HepG2 (cell line): ENCODE data around the gene ZNF287. TPM values are rescaled to one million over a fixed set of nuclear protein-coding genes. Genes with fewer than 3 reads are reported as not detected.

Experiments used
- ARNT ChIP-seq: fragments of 450-650 bp; IDR thresholded peaks from 2 replicates; pipeline ENCODE4 v1.6.1; 2017
- ASH2L ChIP-seq: fragments of 300-600, 200-600 bp; sonication (generic); IDR thresholded peaks from 2 replicates; pipeline ENCODE4 v1.7.0; 2017; ENCODE audit warnings: low read depth, mild to moderate bottlenecking, moderate library complexity, mixed read lengths, low read length; ENCODE audit not compliant: insufficient read length
- FLYWCH1 ChIP-seq: sonication (generic); formaldehyde crosslinking; IDR thresholded peaks from 2 replicates; pipeline ENCODE4 v1.8.1; 2023; ENCODE audit warnings: mild to moderate bottlenecking, missing genetic modification reagents
- GABPA ChIP-seq, 2 experiments: IDR thresholded peaks; 2 replicates each; pipeline ENCODE4 v1.6.1; 2011 to 2016; ENCODE audit warnings: low read depth in 2 of 2, low read length in 1 of 2, missing biosample characterization in 1 of 2, missing genetic modification characterization in 1 of 2
- IRX3 ChIP-seq: sonication (generic); formaldehyde crosslinking; IDR thresholded peaks from 2 replicates; pipeline ENCODE4 v1.8.1; 2023; ENCODE audit warnings: mild to moderate bottlenecking, low read depth, missing genetic modification reagents, borderline replicate concordance
- JUNB ChIP-seq: sonication (generic); formaldehyde crosslinking; IDR thresholded peaks from 2 replicates; pipeline ENCODE4 v1.8.0; 2022; ENCODE audit warnings: missing genetic modification reagents, mild to moderate bottlenecking, borderline replicate concordance
- NONO ChIP-seq, 2 experiments: fragments of 450-650 bp in 1 of 2; sonication (generic) in 1 of 2; formaldehyde crosslinking in 1 of 2; IDR thresholded peaks in 1 of 2; conservative IDR thresholded peaks in 1 of 2; 2 replicates each; pipeline versions ENCODE4 v1.6.1 to v1.8.0; 2017 to 2022; ENCODE audit warnings: mild to moderate bottlenecking in 1 of 2, missing genetic modification reagents in 1 of 2, moderate library complexity in 1 of 2
- PHF8 ChIP-seq: sonication (generic); formaldehyde crosslinking; IDR thresholded peaks from 2 replicates; pipeline ENCODE4 v1.5.0; 2020; ENCODE audit warnings: missing genetic modification reagents
- PRMT3 ChIP-seq: sonication (generic); formaldehyde crosslinking; IDR thresholded peaks from 2 replicates; pipeline ENCODE4 v1.8.1; 2022; ENCODE audit warnings: low read depth, mild to moderate bottlenecking, moderate library complexity, missing genetic modification reagents, borderline replicate concordance
- RERE ChIP-seq: IDR thresholded peaks from 2 replicates; pipeline ENCODE4 v1.6.1; 2016; ENCODE audit warnings: low read depth, missing genetic modification reagents, missing compliant biosample characterization
- RNF2 ChIP-seq: fragments of 450-650 bp; conservative IDR thresholded peaks from 2 replicates; pipeline ENCODE4 v1.6.1; 2016; ENCODE audit warnings: low read depth
- SAFB2 ChIP-seq: sonication (generic); formaldehyde crosslinking; IDR thresholded peaks from 2 replicates; pipeline ENCODE4 v1.5.1; 2020; ENCODE audit warnings: missing genetic modification reagents, low read depth, mild to moderate bottlenecking, borderline replicate concordance
- TEAD3 ChIP-seq: optimal IDR thresholded peaks from 2 replicates; pipeline ENCODE3; 2016; ENCODE audit warnings: borderline replicate concordance
- TFAP4 ChIP-seq: sonication (generic); IDR thresholded peaks from 2 replicates; pipeline ENCODE4 v1.6.1; 2016; ENCODE audit warnings: low read depth, borderline replicate concordance
- TP53 ChIP-seq: sonication (generic); formaldehyde crosslinking; conservative IDR thresholded peaks from 2 replicates; pipeline ENCODE4 v1.4.0; 2020; ENCODE audit warnings: missing genetic modification reagents
- ZBTB43 ChIP-seq: sonication (generic); formaldehyde crosslinking; conservative IDR thresholded peaks from 2 replicates; pipeline ENCODE4 v1.4.0; 2020; ENCODE audit warnings: missing genetic modification reagents
- ZC3H4 ChIP-seq: sonication (generic); formaldehyde crosslinking; IDR thresholded peaks from 2 replicates; pipeline ENCODE4 v1.4.0; 2020; ENCODE audit warnings: missing genetic modification reagents, borderline replicate concordance
- ZFP37 ChIP-seq: sonication (generic); formaldehyde crosslinking; IDR thresholded peaks from 2 replicates; pipeline ENCODE4 v1.4.0; 2020; ENCODE audit warnings: missing genetic modification reagents, borderline replicate concordance
- ZIK1 ChIP-seq: sonication (generic); formaldehyde crosslinking; IDR thresholded peaks from 2 replicates; pipeline ENCODE4 v1.5.0; 2020; ENCODE audit warnings: mild to moderate bottlenecking, low read depth, missing genetic modification reagents, borderline replicate concordance
- ZNF124 ChIP-seq: sonication (generic); formaldehyde crosslinking; IDR thresholded peaks from 2 replicates; pipeline ENCODE4 v1.4.0; 2020; ENCODE audit warnings: missing genetic modification reagents
- ZNF232 ChIP-seq: sonication (generic); formaldehyde crosslinking; IDR thresholded peaks from 2 replicates; pipeline ENCODE4 v1.4.0; 2020; ENCODE audit warnings: missing genetic modification reagents, borderline replicate concordance
- ZNF44 ChIP-seq: sonication (generic); formaldehyde crosslinking; IDR thresholded peaks from 2 replicates; pipeline ENCODE4 v1.5.1; 2020; ENCODE audit warnings: mild to moderate bottlenecking, missing genetic modification reagents
- polyA plus RNA-seq, 8 experiments: library from polyadenylated mRNA; depleted of rRNA in 3 of 8; stranded (reverse) in 7 of 8; unstranded in 1 of 8; fragments of >200 nt; fragmentation: Illumina TruSeq in 4 of 8; extraction: Trizol in 4 of 8; gene quantifications; 2 replicates each; pipeline versions ENCODE4 v1.2.1 to v1.2.3, GENCODE V29; 2011 to 2016; ENCODE audit warnings: low read depth in 4 of 8, missing spikeins in 1 of 8, mixed read lengths in 1 of 8; ENCODE audit not compliant: insufficient read depth in 1 of 8
- total RNA-seq, 5 experiments: library from RNA; depleted of rRNA; stranded (reverse); fragments of >200 nt; fragmentation: Illumina TruSeq; extraction: Trizol; gene quantifications; 2 replicates each; pipeline ENCODE4 v1.2.3, GENCODE V29; 2016; ENCODE audit warnings: low read depth in 1 of 5

Gene ZNF287
- total and polyA plus RNA-seq, 2 of the 13 experiments (the other 11 are each of a cell fraction or from before 2014, with no cell fraction given), result 0.21 TPM; not detected in 1

- TF ChIP-seq ZNF124 (CRISPR knock-in tag) (no peak), RNF2 (0 out of 2 replicates have a peak, but pooled peaks have one; percentile 60), NONO (IDR thresholded peaks at IDR 0.05) (no peak), NONO (CRISPR knock-in tag; conservative IDR thresholded peaks at IDR 0.05) (peak; percentile 62; the same call in 1 of the 2 replicates), ZBTB43 (no peak), ASH2L (no peak), PHF8 (CRISPR knock-in tag) (peak; percentile 60), ZFP37 (CRISPR knock-in tag) (no peak), ZNF44 (CRISPR knock-in tag) (no peak), ZNF232 (no peak), FLYWCH1 (CRISPR knock-in tag) (no peak), ZC3H4 (CRISPR knock-in tag) (no peak), JUNB (CRISPR knock-in tag) (no peak), PRMT3 (CRISPR knock-in tag) (no peak), TFAP4 (no peak), ZIK1 (CRISPR knock-in tag) (peak; percentile 63; the same call in 1 of the 2 replicates), RERE (CRISPR knock-in tag) (no peak), SAFB2 (CRISPR knock-in tag) (no peak), IRX3 (CRISPR knock-in tag) (no peak), GABPA (IDR thresholded peaks at IDR 0.05; ENCODE audit: low read depth, low read length) (no peak), GABPA (CRISPR knock-in tag; IDR thresholded peaks at IDR 0.05; ENCODE audit: low read depth) (no peak), ARNT (no peak), TEAD3 (peak; percentile 23), TP53 (CRISPR knock-in tag) (no peak)
These were observed 20.3 kb upstream of the ZNF287 start (continued) for GRCh38 chr17:16589097-16589969.
